ENCODE results near the gene RNF213.

Gene RNF213

DNA sequence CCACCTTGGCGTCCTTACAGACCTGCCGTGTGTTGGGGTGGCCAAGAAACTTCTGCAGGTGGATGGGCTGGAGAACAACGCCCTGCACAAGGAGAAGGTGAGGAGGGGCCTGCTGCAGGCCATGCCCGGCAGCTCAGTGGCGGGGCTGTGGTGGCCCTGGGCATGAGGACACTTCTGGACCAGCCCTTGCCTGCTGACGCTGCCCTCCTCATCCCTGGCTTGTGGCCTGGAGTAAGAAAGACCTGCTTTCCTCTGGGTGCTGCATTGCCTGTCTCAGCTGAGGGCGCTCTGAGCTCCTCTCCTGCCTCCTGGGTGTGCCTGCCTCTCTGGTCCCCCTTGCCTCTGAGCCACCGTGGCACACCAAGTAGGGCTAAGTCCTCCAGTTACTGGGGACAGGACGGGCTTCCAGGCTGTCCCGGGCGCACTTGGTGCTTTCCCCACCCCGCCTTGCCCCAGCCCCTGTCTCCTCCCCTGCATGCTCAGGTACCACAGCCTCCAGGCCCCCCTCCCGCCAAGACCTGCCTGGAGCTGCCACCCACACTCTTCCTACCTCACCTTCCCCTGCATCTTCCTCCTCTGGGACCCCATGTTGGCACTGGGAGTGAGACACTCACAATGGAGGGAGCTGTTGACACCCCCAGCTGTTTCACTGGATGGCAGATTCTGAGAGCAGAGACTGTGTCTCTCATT, 163.0 kb downstream of the RNF213 start:
- DNase-seq, result no peak

DNA sequence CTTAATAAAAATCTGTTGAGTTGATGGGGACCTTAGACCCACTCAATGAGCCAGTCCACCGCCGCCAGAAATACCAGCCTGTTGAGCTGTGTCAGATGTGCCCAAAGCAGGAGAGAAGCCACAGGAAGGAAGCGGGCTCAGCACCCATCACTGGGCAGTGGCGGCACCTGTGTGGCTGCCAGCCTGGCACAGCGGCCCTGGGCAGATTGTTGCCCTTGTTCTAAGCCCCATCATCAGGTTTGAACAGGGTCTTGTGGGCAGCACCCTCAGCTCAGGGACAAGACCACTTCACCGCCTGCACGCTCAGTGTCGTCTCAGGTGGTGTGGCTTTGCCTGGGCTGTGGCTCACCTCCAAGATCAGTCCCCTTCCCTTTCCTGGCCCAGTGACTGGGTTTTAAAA, 163.6 kb downstream of the RNF213 start:
- no peak for DNase-seq

DNA sequence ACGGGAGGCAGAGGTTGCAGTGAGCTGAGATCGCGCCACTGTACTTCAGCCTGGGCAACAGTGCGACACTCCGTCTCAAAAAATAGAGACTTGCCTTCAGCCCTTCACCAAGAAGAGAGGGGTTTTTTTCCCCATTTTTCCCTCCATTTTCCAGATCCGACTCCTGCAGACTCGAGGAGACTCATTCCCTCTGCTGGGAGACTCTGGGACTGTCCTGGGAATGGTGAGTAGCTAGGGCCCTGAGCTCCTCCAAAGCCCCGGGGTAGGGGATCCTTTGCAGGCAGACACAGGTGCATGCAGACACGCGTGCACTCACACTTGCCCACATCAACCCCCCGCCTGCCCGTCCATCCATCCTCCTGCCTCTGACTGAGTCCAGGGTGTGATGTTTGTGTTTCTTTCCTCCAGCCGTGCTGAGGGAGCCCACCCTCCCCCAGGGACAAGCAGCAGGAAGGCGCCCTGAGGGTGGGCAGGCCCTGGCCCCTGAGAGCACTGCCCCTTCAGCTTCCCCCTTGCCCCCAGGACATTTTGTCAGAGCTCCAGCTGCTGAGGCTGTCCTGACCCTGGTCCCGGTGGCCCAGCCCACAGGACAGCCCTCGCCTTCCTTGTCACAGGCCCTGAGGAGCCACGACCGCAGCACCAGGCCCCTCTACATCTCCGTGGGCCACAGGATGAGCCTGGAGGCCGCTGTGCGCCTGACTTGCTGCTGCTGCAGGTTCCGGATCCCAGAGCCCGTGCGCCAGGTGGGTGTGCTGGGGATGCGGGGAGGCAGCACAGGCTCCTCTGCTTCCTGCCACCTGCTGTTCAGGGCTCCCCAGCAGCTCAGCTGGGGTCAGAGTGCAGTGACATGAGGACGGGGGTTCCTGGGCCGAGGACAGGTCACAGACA, 164.5 kb downstream of the RNF213 start:
- no peak for DNase-seq

DNA sequence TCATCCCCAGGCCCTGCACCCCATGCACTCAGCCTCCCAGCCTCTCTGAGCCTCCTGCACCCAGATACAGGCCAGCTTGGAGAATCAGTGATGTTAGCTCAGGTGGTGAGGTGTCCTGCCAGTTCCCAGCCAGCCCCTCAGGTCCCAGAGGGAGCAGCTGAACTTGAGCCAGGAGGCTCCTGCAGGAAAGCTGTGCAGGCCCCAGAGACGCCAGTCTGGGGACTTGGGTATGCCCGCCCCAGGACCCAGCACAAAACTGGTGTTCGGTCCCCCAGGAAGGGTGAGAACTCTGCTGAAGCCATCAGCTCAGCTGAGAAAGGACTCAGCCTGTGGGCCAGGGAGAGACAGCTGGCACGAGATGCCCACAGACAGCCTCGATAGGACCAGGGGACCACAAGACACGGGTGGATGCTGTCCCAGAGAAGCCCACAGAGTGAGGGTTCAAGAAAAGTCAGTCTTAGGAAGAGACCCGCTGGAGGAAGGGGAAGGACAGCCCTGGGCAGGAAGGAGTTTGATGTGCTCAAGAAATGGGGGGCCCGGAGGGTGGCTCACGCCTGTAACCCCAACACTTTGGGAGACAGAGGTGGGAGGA, 165.3 kb downstream of the RNF213 start:
- DNase-seq, result no peak

DNA sequence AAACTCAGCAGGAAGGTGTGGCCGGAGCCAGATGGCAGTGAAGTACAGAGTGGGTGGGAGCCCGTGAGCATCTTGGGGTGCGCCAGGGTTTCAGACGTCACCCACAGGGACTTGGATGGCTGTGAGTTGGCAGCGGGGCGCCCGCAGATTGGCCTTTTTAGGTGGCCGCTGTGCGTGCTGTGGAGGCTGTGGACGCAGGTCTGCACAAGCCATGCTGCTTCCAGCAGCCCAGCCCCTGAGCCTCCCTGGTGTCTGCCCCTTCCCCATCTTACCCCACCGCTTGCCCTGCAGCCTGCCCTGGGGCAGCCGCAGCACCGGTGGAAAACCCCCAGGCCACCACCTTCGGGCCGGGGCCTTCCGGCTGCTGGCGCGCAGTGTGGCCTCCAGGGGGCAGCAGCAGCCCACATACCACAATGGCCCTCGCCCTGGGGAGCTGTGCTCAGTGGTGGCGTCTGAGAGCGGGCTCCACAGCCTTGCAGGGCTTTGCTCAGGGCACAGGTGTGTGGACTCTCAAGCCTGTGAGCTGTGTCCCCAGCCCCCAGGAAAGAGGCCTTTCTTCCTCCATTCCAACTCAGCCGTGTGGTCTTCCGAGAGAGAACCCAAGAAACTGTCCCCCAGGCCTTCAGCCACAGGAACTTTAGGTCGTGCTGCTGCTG, 166.1 kb downstream of the RNF213 start:
- peak; percentile 59 to 60 for DNase-seq

DNA sequence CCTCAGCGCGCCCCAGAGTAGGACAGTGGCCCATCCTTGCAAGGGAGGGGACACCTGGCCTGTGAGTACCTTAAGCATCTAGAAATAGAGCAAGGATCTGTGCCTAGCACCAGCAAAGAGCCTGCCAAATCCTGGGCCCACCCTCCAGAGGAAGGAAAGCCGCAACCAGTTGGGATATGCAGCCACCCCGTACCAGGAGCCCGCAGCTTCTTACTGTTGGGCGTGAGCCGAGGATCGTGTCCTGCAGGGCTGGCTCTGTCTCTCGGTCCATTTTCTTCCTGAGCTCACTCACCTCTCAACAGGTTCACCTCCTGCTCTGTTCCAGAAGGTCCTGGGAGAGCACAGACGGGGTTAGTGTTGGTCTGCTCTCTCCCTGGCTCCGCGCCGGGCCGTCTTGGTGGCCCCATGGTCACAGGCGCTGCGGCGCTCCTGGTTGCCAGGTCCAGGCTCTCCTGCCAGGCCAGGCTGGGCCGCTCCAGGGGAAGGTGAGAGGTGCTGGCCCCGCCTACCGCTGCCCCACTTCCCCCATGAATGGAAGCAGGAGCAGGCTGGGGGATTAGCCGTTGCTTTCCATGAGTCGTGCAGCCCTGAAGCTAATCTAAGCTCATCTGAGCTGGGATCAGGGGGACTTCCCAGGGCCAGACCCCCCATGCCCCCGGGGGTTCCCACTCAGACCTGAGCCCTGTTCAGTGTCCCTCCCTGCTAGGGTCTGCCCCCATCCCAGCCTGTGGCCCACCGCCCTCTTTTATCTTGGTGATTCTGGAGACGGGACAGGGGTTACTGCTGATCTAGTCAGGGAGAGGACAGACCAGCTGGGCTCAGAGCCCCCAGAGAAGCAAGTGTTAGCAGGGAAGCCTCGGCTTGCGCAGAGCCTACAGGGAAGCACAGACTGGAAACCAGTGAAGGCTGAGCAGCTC, 167.0 kb downstream of the RNF213 start:
- no peak for DNase-seq

DNA sequence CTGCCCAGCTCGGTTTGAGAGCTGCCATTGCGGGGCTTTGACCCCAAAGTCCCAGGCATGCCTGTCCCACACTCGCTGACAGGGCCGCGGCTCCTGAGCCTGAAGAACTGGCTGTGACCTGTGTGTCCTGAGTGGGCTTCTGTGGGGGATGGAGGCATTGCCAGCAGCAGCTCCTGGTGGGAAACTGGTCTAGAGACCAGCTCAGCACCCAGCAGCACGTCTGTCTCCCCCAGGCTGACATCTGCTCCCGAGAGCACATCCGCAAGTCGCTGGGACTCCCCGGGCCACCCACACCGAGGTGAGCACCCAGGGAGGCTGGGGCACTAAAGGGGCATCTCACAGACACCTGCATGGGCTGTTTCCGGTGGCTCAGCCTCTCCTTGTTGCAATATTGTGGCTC, 167.7 kb downstream of the RNF213 start:
- DNase-seq, result no peak

DNA sequence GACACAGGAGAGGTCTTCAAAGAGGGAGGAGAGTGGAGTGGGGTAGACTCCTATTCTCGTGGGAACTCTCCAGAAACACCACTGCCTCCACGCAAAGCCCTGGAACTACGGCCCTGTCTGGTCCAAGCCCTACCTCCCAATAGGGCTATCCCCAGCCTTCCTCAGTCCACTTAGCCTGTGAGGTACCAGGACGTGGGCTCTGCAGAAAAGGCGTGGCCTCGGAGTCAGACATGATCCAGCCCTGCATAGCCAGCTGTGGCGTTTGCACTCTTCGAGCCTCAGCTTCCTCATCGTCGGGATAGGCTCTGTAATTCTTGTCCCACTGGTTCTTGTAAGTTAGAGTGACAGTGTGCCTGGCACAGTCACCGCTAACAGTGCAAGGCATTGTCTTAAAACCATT, 168.1 kb downstream of the RNF213 start:
- DNase-seq, result no peak

DNA sequence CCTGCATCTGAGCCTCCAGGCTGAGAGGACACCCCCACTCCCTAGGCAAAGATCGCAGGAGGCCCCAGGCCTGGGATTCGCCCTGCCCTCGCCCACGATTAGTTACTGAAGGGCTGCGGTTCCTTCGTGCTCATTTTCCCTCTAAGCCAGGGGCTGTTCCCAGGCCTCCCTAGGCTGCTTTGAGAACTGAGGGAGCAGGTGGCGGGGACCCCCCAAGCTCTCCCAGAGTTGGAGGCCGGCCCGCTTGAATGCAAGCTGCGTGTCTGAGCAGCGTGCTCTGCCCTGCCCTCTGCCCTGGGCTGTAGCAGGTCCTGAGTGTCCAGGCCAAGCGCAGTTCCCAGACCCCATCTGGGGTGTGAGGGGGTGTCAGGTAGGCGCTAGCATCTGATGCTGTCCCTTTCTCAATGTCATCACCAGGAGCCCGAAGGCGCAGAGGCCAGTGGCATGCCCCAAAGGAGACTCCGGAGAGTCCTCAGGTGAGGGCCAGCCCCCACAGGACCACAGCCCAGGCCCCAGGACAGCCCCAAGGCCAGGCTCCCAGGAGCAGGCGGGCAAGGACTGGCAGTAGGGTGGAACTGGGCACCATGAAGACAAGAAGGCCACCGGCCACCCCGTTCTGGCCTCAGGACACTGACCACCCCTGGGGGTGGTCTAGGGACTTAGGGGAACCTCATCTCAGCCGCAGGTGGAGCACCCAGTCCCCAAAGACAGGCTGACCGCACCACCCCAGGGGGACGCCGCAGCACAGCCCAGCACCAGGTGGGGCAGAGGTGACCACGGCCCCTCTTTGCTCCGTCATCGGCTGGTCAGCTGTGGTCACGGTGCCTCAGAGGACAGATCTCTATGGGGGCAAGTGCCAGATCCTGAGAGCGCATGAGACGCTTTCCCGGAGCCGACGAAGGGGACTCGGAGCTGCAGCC, 169.0 kb downstream of the RNF213 start:
- no peak for DNase-seq

DNA sequence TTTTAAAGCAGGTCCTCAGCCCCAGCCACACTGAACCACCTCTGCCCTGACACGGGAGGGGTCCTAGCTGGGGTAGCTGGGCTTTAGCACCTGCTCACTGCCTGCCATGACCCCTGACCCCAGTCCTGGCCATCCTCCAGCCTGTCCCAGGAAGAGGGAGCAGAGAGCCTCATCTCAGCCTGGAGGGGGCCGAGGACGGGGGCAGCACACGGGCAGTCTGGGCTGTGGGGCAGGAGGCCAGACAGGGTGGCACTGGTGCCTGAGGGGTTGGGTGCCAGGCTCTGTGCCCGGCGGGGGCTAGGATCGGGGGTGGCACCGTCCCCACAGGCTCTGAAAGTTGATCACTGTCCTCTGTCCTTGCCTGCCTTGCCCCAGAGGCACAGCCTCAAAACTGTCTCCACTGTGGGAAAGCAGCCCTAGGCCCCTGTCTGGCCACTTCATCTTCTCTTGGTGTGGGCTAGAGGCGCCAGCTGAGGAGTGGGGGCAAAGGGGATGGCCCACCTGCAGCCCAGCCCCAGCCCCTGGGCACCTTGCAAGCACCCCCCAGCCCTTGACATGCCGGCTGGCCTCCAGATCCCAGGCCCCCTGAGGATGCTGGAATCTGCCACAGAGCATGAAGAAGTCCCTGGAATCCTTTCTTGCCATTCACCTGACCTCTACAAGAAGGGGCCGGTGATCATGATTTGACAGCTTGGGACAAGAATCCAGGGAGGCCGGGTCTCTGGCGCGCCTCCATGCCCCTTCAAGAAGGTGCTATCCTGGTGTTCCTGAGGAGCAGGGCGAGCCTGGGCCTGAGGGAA, 170.0 kb downstream of the RNF213 start:
- no peak for DNase-seq

DNA sequence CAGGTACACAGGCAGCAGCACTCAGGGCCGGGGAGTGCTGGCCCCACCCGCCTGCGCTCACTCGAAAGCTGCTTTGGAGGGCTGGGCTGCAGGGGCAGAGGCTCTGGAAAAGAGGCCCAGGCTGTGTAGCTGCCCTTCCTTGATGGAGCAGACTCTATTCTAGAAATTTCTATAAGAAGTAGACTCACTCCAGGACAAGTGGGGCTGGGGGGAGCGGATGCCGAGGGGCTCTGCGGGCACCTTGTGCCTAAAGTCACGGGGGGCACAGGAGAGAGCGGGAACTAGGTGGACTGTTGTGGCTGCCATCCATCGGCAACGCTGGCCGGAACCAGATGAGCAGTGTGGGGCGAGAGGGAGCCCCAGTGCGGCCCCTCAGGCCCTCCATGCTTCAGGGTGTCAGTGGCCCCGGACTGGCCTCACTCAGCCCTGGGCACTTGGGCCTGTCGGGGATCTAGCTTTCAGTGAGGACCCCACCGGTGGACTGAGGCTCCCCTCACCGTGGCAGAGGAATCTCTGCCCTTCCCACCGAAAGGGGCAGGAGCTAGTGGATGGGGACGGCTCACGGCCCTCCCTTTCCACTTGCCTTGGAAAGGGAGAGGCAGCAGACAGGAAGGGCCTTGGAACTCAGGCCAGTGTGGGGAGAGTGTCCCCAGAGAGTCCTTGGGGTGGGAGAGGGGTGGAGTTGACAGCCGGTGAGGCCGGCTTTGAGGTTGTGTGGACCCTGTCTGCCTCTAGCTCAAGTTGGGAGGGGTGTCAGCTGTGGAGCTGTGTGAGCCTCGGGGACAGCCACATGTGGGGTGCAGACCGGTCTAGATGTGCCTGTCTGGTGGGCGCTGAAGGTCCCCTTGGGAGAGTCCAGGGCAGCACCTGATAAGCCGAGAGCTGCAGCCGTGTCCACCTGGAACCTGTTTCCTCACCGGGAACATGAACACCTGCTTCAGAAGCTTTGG, 170.9 kb downstream of the RNF213 start:
- no peak for DNase-seq

DNA sequence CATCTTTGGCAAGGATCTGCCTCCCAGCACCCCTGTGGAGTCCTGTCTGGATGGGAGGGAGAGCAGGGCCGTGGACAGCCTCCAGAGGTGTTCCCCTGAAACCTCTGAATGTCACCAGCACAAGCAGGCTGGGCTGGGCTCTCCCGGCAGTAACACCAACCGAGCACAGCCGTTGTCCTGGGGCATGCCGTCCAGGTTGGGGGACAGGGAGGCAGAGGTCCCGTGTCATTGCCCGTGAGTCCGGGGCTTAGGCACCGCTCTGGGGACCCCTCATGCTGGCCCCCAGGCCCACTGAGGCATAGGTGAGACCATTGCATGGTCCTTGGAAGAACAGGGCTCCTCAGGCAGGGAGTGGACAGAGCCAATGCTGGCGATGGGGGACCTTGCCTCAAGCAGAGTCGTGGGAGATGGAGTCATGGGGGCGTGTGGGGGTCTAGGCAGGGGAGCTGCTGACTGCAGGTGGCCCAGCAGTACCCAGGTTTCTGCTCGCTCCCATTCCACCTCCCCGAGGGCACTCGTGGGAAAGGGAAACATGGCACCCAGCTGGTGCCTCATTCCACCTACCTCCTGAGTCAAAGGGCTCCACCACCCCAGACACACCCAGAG, 171.8 kb downstream of the RNF213 start:
- no peak for DNase-seq

DNA sequence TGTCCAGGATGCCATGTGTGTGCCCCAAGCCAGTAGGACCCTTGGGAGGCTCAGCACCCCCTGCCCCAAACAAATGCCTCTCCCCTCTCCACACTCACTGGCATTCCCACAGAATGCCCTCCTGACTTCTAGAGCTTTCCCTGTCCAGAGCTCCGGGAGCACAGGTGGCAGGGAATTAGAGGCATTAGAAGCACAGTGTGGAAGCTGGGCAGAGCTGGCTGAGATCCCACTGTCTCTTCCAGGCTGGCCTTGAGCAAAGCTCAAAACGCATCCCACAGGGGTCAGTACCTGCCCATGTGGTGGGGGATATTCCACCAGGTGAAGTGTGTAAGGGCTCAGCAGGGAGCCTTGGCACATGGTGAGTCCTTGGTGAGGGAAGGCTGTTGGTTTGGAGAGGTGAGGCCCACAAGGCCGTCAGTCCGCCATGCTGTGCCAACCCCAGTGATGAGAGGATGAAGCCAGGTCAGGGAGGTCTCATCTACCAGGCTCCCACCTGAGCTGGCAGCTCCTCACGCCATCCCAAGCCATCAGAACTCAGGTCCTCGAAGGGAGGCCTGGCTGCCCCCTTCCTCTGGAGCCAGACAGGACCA, 172.4 kb downstream of the RNF213 start:
- no peak for DNase-seq

DNA sequence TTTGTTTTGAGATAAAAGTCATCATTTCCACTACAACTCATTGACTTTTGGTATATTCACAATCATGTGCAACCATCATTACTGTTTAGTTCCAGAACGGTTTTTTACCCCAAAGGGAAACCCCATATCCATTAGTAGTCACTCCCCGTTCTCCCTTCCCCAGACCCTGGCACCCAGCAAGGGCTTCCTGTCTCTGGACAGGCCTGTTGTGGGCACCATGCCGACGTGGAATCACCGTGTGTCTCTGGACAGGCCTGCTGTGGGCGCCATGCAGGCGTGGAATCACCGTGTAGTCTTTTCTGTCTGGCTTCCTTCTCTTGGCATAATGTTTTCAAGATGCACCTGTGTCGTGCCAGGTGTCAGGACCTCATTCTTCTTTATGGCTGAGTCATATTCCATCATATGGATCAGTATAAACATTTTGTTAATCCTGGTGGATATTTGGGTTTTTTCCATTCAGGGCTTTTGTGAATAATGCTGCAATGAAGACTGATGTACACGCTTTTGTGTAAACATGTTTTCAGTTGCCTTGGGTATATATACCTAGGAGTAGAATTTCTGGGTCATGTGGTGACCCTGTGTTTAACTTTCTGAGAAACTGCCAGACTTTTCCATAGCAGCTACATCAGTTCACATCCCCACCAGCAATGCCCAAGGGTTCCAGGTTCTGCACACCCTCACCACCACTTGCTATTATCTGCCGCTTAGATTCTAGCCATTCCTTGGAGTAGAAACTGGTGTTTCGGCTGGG, 173.4 kb downstream of the RNF213 start:
- DNase-seq, result no peak

DNA sequence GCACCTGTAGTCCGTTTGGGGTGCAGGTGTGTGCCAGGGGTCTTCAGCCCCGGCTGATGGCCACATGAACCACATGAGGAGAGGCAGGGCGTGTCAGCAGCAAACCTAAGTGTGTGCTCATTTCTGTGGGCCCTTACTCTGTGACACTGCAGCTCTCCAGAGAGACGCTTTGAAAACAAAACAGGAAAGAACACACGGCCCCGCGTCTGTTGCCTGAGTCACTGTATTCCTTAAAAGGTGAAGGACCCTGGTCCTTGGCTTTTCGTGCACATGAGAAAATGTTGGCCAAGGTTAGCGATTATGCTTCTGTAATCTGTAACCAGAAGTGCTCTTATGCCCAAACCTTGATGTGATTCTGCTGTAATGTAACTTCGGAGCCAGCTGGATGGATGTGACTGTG, 176.9 kb downstream of the RNF213 start:
- DNase-seq, result no peak

DNA sequence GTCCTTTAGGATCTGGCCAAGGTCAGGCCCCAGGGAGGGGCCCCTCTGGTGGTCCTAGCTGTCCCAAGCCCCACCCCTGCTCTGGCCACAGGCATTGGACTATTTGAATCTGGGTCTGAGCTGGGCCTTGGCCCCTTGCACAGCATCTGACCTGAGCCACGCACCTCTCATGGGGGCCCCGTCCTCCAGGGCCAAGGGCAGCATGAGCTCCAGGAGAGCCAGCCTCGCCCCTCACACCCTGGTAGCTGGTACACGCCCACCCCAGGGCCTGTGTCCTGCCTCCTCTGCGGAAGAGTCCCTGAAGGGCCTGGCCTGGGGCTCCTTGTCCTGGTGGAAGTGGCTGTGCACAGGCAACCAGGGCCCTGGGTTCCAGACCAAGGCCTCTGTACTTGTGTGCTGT, 178.2 kb downstream of the RNF213 start:
- no peak for DNase-seq

DNA sequence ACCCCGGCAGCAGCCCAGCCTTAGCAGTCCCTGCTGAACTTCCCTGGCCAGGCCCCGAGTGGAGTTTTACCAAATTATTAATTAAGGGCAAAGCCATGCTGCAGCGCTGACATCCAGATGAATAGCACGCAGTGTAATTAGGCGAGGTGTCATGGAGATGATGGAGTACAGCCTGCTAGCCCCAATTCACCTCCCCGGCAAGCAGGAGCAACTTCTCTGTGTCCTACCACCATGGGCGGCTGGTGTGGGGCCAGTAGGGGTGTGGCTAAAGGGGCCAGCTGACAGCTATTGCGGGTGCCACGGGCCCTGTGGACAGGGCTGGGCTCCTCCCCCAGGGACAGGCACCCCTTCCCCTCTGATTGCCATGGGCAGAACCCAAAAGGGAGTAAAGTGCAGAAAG, 178.8 kb downstream of the RNF213 start:
- DNase-seq, result no peak
